IPS-18a (cell line): ENCODE measurements around the gene MIGA2.

ENCODE experiments used
- H3K27ac ChIP-seq: one replicate; pipeline ENCODE4 v1.5.1; 2013; ENCODE audit warnings: low read length
- H3K27me3 ChIP-seq: one replicate; pipeline ENCODE4 v1.6.1; 2013; ENCODE audit warnings: mild to moderate bottlenecking, low read length; ENCODE audit not compliant: control insufficient read depth, insufficient read depth
- H3K36me3 ChIP-seq: one replicate; pipeline ENCODE4 v1.6.1; 2013; ENCODE audit warnings: low read depth, low read length; ENCODE audit not compliant: control insufficient read depth
- H3K4me1 ChIP-seq: one replicate; pipeline ENCODE4 v1.6.1; 2013; ENCODE audit warnings: low read depth, low read length; ENCODE audit not compliant: control insufficient read depth
- H3K4me3 ChIP-seq: one replicate; pipeline ENCODE4 v1.5.1; 2013; ENCODE audit warnings: low read length
- H3K9ac ChIP-seq: one replicate; pipeline ENCODE4 v1.6.1; 2013; ENCODE audit warnings: mild to moderate bottlenecking, low read length, moderate library complexity
- H3K9me3 ChIP-seq: one replicate; pipeline ENCODE4 v1.6.1; 2013; ENCODE audit warnings: low read depth, low read length; ENCODE audit not compliant: control insufficient read depth

Gene MIGA2

GRCh38 chr9:129068990-129069861 is 32.8 kb downstream of the MIGA2 start:
- Histone ChIP-seq H3K9me3 (no peaks in the 10 kb centered on the region), H3K4me1 (peaks cover 19% of the 10 kb centered on the region), H3K9ac (no peak overlapping the region), H3K27me3 (no peaks in the 10 kb centered on the region), H3K27ac (no peak overlapping the region), H3K4me3 (no peak overlapping the region), H3K36me3 (peaks cover 16% of the 10 kb centered on the region)

- H3K36me3 ChIP-seq, result peaks cover 11% of the 10 kb centered on the region
- no peak overlapping the region for H3K4me3 ChIP-seq
- no peaks in the 10 kb centered on the region for H3K9me3 ChIP-seq
- H3K4me1 ChIP-seq, result peaks cover 19% of the 10 kb centered on the region
- no peak overlapping the region for H3K9ac ChIP-seq
- H3K27me3 ChIP-seq, result no peaks in the 10 kb centered on the region
- no peak overlapping the region for H3K27ac ChIP-seq
Measured at GRCh38 chr9:129069862-129070641, 33.6 kb downstream of the MIGA2 start.

GRCh38 chr9:129070696-129071525 is 34.5 kb downstream of the MIGA2 start:
- H3K4me1 ChIP-seq, result peaks cover 19% of the 10 kb centered on the region
- H3K36me3 ChIP-seq, result peaks cover 7% of the 10 kb centered on the region
- no peak overlapping the region for H3K27ac ChIP-seq
- H3K9ac ChIP-seq, result peak overlapping the region; percentile 22
- H3K4me3 ChIP-seq, result peak overlapping the region; percentile 7
- no peaks in the 10 kb centered on the region for H3K27me3 ChIP-seq
- H3K9me3 ChIP-seq, result no peaks in the 10 kb centered on the region

GRCh38 chr9:129071526-129072126 is 35.2 kb downstream of the MIGA2 start:
- H3K4me1 ChIP-seq, result peaks cover 19% of the 10 kb centered on the region

GRCh38 chr9:129072171-129072570 is 35.7 kb downstream of the MIGA2 start:
- H3K36me3 ChIP-seq, result peaks cover 5% of the 10 kb centered on the region
- no peak overlapping the region for H3K27ac ChIP-seq
- peak overlapping the region; percentile 7 for H3K4me3 ChIP-seq
- H3K27me3 ChIP-seq, result no peaks in the 10 kb centered on the region
- peaks cover 19% of the 10 kb centered on the region for H3K4me1 ChIP-seq
- H3K9me3 ChIP-seq, result no peaks in the 10 kb centered on the region
- no peak overlapping the region for H3K9ac ChIP-seq

More at GRCh38 chr9:129071526-129072126, 35.2 kb downstream of the MIGA2 start:
- H3K27ac ChIP-seq, result no peak overlapping the region
- H3K27me3 ChIP-seq, result no peaks in the 10 kb centered on the region
- peaks cover 5% of the 10 kb centered on the region for H3K36me3 ChIP-seq
- peak overlapping the region; percentile 7 for H3K4me3 ChIP-seq
- H3K9me3 ChIP-seq, result no peaks in the 10 kb centered on the region
- H3K9ac ChIP-seq, result peak overlapping the region; percentile 22

GRCh38 chr9:129073404-129073803 is 37.0 kb downstream of the MIGA2 start:
- H3K4me3 ChIP-seq, result no peak overlapping the region
- no peak overlapping the region for H3K9ac ChIP-seq
- H3K9me3 ChIP-seq, result no peaks in the 10 kb centered on the region
- H3K27ac ChIP-seq, result no peak overlapping the region
- H3K36me3 ChIP-seq, result no peaks in the 10 kb centered on the region
- H3K27me3 ChIP-seq, result no peaks in the 10 kb centered on the region
- H3K4me1 ChIP-seq, result peaks cover 19% of the 10 kb centered on the region

- Histone ChIP-seq H3K4me1 (peaks cover 19% of the 10 kb centered on the region), H3K27ac (no peak overlapping the region), H3K27me3 (no peaks in the 10 kb centered on the region), H3K36me3 (no peaks in the 10 kb centered on the region), H3K9me3 (no peaks in the 10 kb centered on the region), H3K4me3 (no peak overlapping the region), H3K9ac (no peak overlapping the region)
Measured at GRCh38 chr9:129074106-129074505, 37.7 kb downstream of the MIGA2 start.

GRCh38 chr9:129075996-129076639 is 39.7 kb downstream of the MIGA2 start:
- Histone ChIP-seq H3K9me3 (no peaks in the 10 kb centered on the region), H3K27me3 (no peaks in the 10 kb centered on the region), H3K27ac (no peak overlapping the region), H3K36me3 (no peaks in the 10 kb centered on the region), H3K4me1 (peaks cover 13% of the 10 kb centered on the region), H3K9ac (no peak overlapping the region), H3K4me3 (no peak overlapping the region)

GRCh38 chr9:129076640-129077037 is 40.2 kb downstream of the MIGA2 start:
- no peak overlapping the region for H3K27ac ChIP-seq
- no peak overlapping the region for H3K9ac ChIP-seq
- no peaks in the 10 kb centered on the region for H3K36me3 ChIP-seq
- H3K9me3 ChIP-seq, result no peaks in the 10 kb centered on the region
- H3K4me1 ChIP-seq, result peaks cover 7% of the 10 kb centered on the region
- no peaks in the 10 kb centered on the region for H3K27me3 ChIP-seq
- H3K4me3 ChIP-seq, result no peak overlapping the region

GRCh38 chr9:129077236-129077635 is 40.8 kb downstream of the MIGA2 start:
- no peaks in the 10 kb centered on the region for H3K36me3 ChIP-seq
- H3K27me3 ChIP-seq, result no peaks in the 10 kb centered on the region
- no peak overlapping the region for H3K27ac ChIP-seq
- H3K9ac ChIP-seq, result no peak overlapping the region
- no peak overlapping the region for H3K4me3 ChIP-seq
- peaks cover 2% of the 10 kb centered on the region for H3K4me1 ChIP-seq
- no peaks in the 10 kb centered on the region for H3K9me3 ChIP-seq
